ENCODE measurements around the gene SUMO3.

The SUMO3 gene

DNA sequence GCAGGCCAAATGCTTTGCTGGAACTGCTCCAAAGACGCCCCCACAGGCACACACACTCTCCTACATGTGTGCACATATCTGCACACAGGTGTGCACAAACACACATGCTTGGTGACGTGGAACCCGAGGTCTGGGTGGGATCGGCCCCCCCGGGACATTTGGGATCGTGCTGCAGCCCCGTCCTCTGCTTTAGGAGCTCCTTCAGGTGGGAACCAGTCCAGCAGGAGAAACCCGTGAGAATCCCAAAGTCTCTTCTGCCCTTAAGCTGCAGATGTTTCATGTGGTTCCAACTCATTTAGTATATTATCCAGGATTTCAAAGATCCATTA lies 54.8 kb downstream of the SUMO3 start:
- Histone ChIP-seq H4K20me1 (ENCODE audit: insufficient read depth) (no peaks in the 10 kb centered on the region), H3K36me3 (ENCODE audit: insufficient read depth) (no peaks in the 10 kb centered on the region), H3K79me2 (ENCODE audit: insufficient read depth, low read depth) (no peaks in the 10 kb centered on the region), H2AFZ (ENCODE audit: low read depth) (no peak overlapping the region), H3K27me3 (ENCODE audit: insufficient read depth, low read depth) (peaks cover 30% of the 10 kb centered on the region; the same call in 1 of the 2 replicates), H3K4me2 (no peak overlapping the region), H3K4me3 (IDR thresholded peaks at IDR 0.05; ENCODE audit: insufficient read depth, low read depth, low read length) (no peak overlapping the region), H3K27ac (no peak overlapping the region), H3K9ac (no peak overlapping the region), H3K4me1 (ENCODE audit: low read depth, poor library complexity, severe bottlenecking) (peaks cover 20% of the 10 kb centered on the region)
- TF ChIP-seq, protein P1, sequence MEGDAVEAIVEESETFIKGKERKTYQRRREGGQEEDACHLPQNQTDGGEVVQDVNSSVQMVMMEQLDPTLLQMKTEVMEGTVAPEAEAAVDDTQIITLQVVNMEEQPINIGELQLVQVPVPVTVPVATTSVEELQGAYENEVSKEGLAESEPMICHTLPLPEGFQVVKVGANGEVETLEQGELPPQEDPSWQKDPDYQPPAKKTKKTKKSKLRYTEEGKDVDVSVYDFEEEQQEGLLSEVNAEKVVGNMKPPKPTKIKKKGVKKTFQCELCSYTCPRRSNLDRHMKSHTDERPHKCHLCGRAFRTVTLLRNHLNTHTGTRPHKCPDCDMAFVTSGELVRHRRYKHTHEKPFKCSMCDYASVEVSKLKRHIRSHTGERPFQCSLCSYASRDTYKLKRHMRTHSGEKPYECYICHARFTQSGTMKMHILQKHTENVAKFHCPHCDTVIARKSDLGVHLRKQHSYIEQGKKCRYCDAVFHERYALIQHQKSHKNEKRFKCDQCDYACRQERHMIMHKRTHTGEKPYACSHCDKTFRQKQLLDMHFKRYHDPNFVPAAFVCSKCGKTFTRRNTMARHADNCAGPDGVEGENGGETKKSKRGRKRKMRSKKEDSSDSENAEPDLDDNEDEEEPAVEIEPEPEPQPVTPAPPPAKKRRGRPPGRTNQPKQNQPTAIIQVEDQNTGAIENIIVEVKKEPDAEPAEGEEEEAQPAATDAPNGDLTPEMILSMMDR (conservative IDR thresholded peaks at IDR 0.05; ENCODE audit: low read depth, low read length): no peak

DNA sequence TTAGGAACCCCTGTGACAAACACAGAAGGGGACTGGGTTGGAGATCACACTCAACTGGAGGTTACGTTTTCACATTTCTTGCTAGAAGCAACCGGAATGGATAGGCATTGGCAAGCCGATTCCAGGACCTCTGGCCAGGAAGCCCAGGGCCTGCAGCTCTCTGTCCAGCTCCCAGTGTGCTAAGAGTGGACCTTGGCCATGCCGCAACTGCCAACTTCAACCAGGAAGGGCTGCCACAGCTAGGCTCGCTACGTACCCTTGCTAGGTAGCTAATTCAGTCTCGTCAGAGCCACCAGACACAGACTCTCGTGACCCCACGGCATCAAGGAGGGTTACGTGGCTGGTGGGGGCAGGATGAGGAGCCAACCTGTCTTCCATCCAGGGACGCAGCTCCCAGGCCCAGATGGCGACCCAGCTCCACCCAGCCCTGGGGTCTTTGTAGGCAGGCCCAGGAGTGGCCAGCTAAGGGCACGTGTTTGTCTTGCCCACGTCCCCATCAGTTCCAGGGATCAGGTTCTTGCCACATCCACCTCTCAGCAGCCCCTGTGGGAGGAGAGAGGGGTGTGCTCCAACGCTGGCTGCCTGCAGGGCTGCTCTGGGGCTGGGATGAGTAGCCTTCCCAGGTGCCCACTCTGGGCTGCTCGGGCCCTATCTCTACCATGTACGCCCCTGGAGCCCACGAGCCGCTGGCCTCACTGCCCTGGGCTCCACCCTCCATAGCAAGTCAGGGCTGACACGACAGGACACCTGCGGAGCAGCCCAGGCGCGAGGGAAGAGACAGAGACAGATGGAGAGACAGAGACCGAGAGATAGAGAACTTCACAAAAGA lies 55.4 kb downstream of the SUMO3 start:
- TF ChIP-seq, protein P1 (conservative IDR thresholded peaks at IDR 0.05; ENCODE audit: low read depth, low read length): no peak
- H3K79me2 ChIP-seq (ENCODE audit: insufficient read depth, low read depth): no peaks in the 10 kb centered on the region
- H3K27me3 ChIP-seq (ENCODE audit: insufficient read depth, low read depth): peaks cover 35% of the 10 kb centered on the region; the same call in 1 of the 2 replicates
- peaks cover 20% of the 10 kb centered on the region for H3K4me1 ChIP-seq (ENCODE audit: low read depth, poor library complexity, severe bottlenecking)
- H3K4me3 ChIP-seq (IDR thresholded peaks at IDR 0.05; ENCODE audit: insufficient read depth, low read depth, low read length): no peak overlapping the region
- H3K9ac ChIP-seq: no peak overlapping the region
- no peaks in the 10 kb centered on the region for H4K20me1 ChIP-seq (ENCODE audit: insufficient read depth)
- no peak overlapping the region for H3K27ac ChIP-seq
- no peak overlapping the region for H3K4me2 ChIP-seq
- no peaks in the 10 kb centered on the region for H3K36me3 ChIP-seq (ENCODE audit: insufficient read depth)
- no peak overlapping the region for H2AFZ ChIP-seq (ENCODE audit: low read depth)

DNA sequence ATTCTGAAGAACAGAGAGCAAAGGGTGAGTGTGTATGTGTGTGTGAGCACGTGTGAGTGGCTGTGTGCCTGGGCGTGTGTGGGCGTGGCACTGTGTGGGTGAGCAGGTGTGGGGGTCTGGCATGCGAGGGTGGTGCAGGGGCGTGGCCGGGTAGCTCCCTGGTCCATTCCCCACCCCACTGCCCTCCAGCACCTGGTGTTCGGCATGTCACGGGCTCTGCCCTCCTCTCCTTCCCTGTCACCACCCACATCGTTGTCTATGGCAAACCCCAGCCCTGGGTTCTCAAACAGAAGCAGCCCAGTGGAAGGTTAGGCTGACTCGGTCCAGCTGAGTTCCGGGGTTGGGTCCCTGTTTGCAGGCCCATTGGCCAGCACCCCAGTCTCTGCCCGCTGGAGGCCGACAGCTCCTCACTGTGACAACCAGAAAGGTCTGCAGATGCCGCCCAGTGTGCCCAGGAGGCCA lies 56.1 kb downstream of the SUMO3 start:
- no peaks in the 10 kb centered on the region for H3K36me3 ChIP-seq (ENCODE audit: insufficient read depth)
- no peak overlapping the region for H3K4me3 ChIP-seq (IDR thresholded peaks at IDR 0.05; ENCODE audit: insufficient read depth, low read depth, low read length)
- H3K4me1 ChIP-seq (ENCODE audit: low read depth, poor library complexity, severe bottlenecking): peaks cover 20% of the 10 kb centered on the region
- no peaks in the 10 kb centered on the region for H4K20me1 ChIP-seq (ENCODE audit: insufficient read depth)
- no peak overlapping the region for H3K4me2 ChIP-seq
- TF ChIP-seq, protein P1 (conservative IDR thresholded peaks at IDR 0.05; ENCODE audit: low read depth, low read length): no peak
- no peak overlapping the region for H2AFZ ChIP-seq (ENCODE audit: low read depth)
- H3K9ac ChIP-seq: no peak overlapping the region
- H3K79me2 ChIP-seq (ENCODE audit: insufficient read depth, low read depth): no peaks in the 10 kb centered on the region
- peaks cover 41% of the 10 kb centered on the region; the same call in 1 of the 2 replicates for H3K27me3 ChIP-seq (ENCODE audit: insufficient read depth, low read depth)
- no peak overlapping the region for H3K27ac ChIP-seq

DNA sequence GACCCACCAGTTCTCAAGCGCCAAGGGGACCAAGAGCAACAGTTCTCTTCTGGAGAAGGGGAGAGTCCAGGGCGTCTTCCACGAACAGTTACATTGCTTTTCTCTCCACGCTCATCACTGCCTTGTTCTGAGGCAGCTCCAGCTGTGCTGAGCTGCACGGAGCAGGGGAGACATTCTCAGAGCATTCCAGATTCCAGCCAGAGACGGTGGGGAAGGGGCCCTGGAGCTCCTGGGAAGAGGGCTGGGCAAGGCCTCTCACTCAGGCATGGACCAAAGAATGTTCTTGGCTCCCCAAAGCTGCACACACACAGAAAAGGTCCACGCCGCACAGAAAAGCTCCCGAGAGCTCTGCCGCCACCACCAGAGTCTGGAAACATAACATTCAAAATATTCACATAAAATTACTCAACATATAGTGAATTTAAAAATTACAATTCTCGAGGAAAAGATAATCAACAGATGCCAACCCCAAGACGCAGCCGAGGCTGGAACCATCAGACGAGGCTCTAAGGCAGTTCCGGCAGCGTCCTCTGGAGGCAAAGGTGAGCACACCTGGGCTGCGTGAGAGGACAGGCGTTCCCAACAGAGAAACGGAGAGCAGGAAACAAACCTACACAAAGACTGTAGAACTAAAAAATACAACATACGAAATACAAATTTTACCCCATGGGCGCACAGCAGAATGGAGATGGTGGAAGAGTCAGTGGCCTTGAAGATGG lies 56.7 kb downstream of the SUMO3 start:
- no peak overlapping the region for H2AFZ ChIP-seq (ENCODE audit: low read depth)
- no peak overlapping the region for H3K9ac ChIP-seq
- no peak overlapping the region for H3K4me2 ChIP-seq
- H3K4me1 ChIP-seq (ENCODE audit: low read depth, poor library complexity, severe bottlenecking): peaks cover 16% of the 10 kb centered on the region
- no peak overlapping the region for H3K27ac ChIP-seq
- no peak overlapping the region for H3K4me3 ChIP-seq (IDR thresholded peaks at IDR 0.05; ENCODE audit: insufficient read depth, low read depth, low read length)
- H3K36me3 ChIP-seq (ENCODE audit: insufficient read depth): no peaks in the 10 kb centered on the region
- no peaks in the 10 kb centered on the region for H4K20me1 ChIP-seq (ENCODE audit: insufficient read depth)
- H3K27me3 ChIP-seq (ENCODE audit: insufficient read depth, low read depth): peaks cover 47% of the 10 kb centered on the region
- H3K79me2 ChIP-seq (ENCODE audit: insufficient read depth, low read depth): no peaks in the 10 kb centered on the region
- TF ChIP-seq, protein P1 (conservative IDR thresholded peaks at IDR 0.05; ENCODE audit: low read depth, low read length): peak; percentile 62
